Type B pancreatic cell (in vitro differentiated cells): ENCODE data around the gene ABHD2. TPM values are rescaled to one million over a fixed set of nuclear protein-coding genes. Genes with fewer than 3 reads are reported as not detected.
"Not testable (repeated sequence)": the region's sequence is repeated elsewhere in the genome, so short reads cannot be mapped to it uniquely, and the experiment has no call there.

Experiments
- DNase-seq: peaks from one replicate; pipeline ENCODE4 v3.0.0; 2021; ENCODE audit warnings: mixed read lengths; ENCODE audit not compliant: unreplicated experiment; ENCODE audit errors: extremely low spot score
- H3K27ac Mint-ChIP-seq: 2 replicates; pipeline ENCODE4 v1.8.0; 2021; ENCODE audit warnings: mild to moderate bottlenecking, mixed read lengths
- H3K27me3 Mint-ChIP-seq: 2 replicates; pipeline ENCODE4 v1.8.0; 2021; ENCODE audit warnings: mixed read lengths
- H3K36me3 Mint-ChIP-seq: 2 replicates; pipeline ENCODE4 v1.8.0; 2021; ENCODE audit warnings: mixed read lengths
- H3K4me1 Mint-ChIP-seq: one replicate; pipeline ENCODE4 v1.8.0; 2021; ENCODE audit warnings: mixed read lengths; ENCODE audit not compliant: unreplicated experiment
- H3K4me3 Mint-ChIP-seq: 2 replicates; pipeline ENCODE4 v1.8.0; 2021; ENCODE audit warnings: mild to moderate bottlenecking, mixed read lengths
- H3K9me3 Mint-ChIP-seq: 2 replicates; pipeline ENCODE4 v1.8.0; 2021; ENCODE audit warnings: mixed read lengths
- CTCF ChIP-seq: fragments of 200-600 bp; sonication (generic); conservative IDR thresholded peaks from 2 replicates; pipeline ENCODE4 v1.5.0; 2021; ENCODE audit warnings: antibody characterized with exemption, mild to moderate bottlenecking
- total RNA-seq: library from RNA; stranded (reverse); gene quantifications from 2 replicates; pipeline ENCODE4 v1.2.1, GENCODE V29; 2021; ENCODE audit warnings: low replicate concordance

The ABHD2 gene
- total RNA-seq, 1 donor from 2014 or later, result 55.4 TPM

GRCh38 chr15:89115547-89115946 lies 27.3 kb downstream of the ABHD2 start:
- no peak overlapping the region for H3K4me3 Mint-ChIP-seq
- DNase-seq, result no peak
- no peaks in the 10 kb centered on the region for H3K27me3 Mint-ChIP-seq
- peaks cover 11% of the 10 kb centered on the region for H3K36me3 Mint-ChIP-seq
- H3K9me3 Mint-ChIP-seq, result no peaks in the 10 kb centered on the region
- peak overlapping the region; percentile 58 for H3K27ac Mint-ChIP-seq
- no peak for TF ChIP-seq CTCF
- H3K4me1 Mint-ChIP-seq, result peaks cover 47% of the 10 kb centered on the region

- DNase-seq, result no peak
- H3K27ac Mint-ChIP-seq, result peak overlapping the region; percentile 58
- peaks cover 11% of the 10 kb centered on the region for H3K36me3 Mint-ChIP-seq
These were observed 28.1 kb downstream of the ABHD2 start for GRCh38 chr15:89116404-89116803.

GRCh38 chr15:89117790-89118189 lies 29.5 kb downstream of the ABHD2 start:
- TF ChIP-seq CTCF, result no peak
- Mint-ChIP-seq H3K4me3 (no peak overlapping the region), H3K27ac (no peak overlapping the region), H3K4me1 (peaks cover 52% of the 10 kb centered on the region), H3K9me3 (no peaks in the 10 kb centered on the region), H3K36me3 (peaks cover 11% of the 10 kb centered on the region), H3K27me3 (no peaks in the 10 kb centered on the region)
- no peak for DNase-seq

More at GRCh38 chr15:89116404-89116803, 28.1 kb downstream of the ABHD2 start:
- Mint-ChIP-seq H3K4me1 (peaks cover 52% of the 10 kb centered on the region), H3K4me3 (peak overlapping the region; percentile 38), H3K9me3 (no peaks in the 10 kb centered on the region), H3K27me3 (no peaks in the 10 kb centered on the region)
- no peak for TF ChIP-seq CTCF

GRCh38 chr15:89118481-89118989 lies 30.3 kb downstream of the ABHD2 start:
- no peak overlapping the region for H3K4me3 Mint-ChIP-seq
- peaks cover 11% of the 10 kb centered on the region for H3K36me3 Mint-ChIP-seq
- no peak for DNase-seq
- H3K27me3 Mint-ChIP-seq, result no peaks in the 10 kb centered on the region
- no peak overlapping the region for H3K27ac Mint-ChIP-seq
- no peaks in the 10 kb centered on the region for H3K9me3 Mint-ChIP-seq
- no peak for TF ChIP-seq CTCF
- peaks cover 45% of the 10 kb centered on the region for H3K4me1 Mint-ChIP-seq

- Mint-ChIP-seq H3K36me3 (peaks cover 10% of the 10 kb centered on the region), H3K9me3 (no peaks in the 10 kb centered on the region), H3K27me3 (no peaks in the 10 kb centered on the region), H3K4me1 (peaks cover 36% of the 10 kb centered on the region), H3K4me3 (no peak overlapping the region), H3K27ac (peak overlapping the region; percentile 72)
- DNase-seq, result no peak
- no peak for TF ChIP-seq CTCF
These were observed 31.5 kb downstream of the ABHD2 start for GRCh38 chr15:89119489-89120478.

GRCh38 chr15:89120479-89121000 lies 32.3 kb downstream of the ABHD2 start:
- H3K36me3 Mint-ChIP-seq, result not testable (repeated sequence)

More at GRCh38 chr15:89120479-89121000, 32.3 kb downstream of the ABHD2 start:
- not testable (repeated sequence) for H3K27me3 Mint-ChIP-seq, H3K27ac Mint-ChIP-seq, H3K4me3 Mint-ChIP-seq, H3K9me3 Mint-ChIP-seq, DNase-seq
- peaks cover 28% of the 10 kb centered on the region for H3K4me1 Mint-ChIP-seq
